ENCODE data around the gene ANGPT4. TPM values are rescaled to one million over a fixed set of nuclear protein-coding genes. Genes with fewer than 3 reads are reported as not detected.
"Not testable (repeated sequence)": the region's sequence is repeated elsewhere in the genome, so short reads cannot be mapped to it uniquely, and the experiment has no call there.

Gene ANGPT4
- polyA plus RNA-seq, 1 donor: 0.04 TPM

GRCh38 chr20:906001-906520 is 10.1 kb downstream of the ANGPT4 start:
- DNase-seq (ENCODE audit: low read depth): no peak

GRCh38 chr20:905396-905961 is 10.7 kb downstream of the ANGPT4 start:
- DNase-seq (ENCODE audit: low read depth): no peak

- DNase-seq (ENCODE audit: low read depth): no peak
Observed at GRCh38 chr20:904039-904545, 12.0 kb downstream of the ANGPT4 start.

- DNase-seq (ENCODE audit: low read depth): not testable (repeated sequence)
Observed at GRCh38 chr20:897436-897835, 18.7 kb downstream of the ANGPT4 start.

- no peak for DNase-seq (ENCODE audit: low read depth)
Observed at GRCh38 chr20:896501-897025, 19.6 kb downstream of the ANGPT4 start.

GRCh38 chr20:892371-892770 is 23.8 kb downstream of the ANGPT4 start:
- DNase-seq (ENCODE audit: low read depth): not testable (repeated sequence)

GRCh38 chr20:891706-892080 is 24.4 kb downstream of the ANGPT4 start:
- no peak for DNase-seq (ENCODE audit: low read depth)

DNA sequence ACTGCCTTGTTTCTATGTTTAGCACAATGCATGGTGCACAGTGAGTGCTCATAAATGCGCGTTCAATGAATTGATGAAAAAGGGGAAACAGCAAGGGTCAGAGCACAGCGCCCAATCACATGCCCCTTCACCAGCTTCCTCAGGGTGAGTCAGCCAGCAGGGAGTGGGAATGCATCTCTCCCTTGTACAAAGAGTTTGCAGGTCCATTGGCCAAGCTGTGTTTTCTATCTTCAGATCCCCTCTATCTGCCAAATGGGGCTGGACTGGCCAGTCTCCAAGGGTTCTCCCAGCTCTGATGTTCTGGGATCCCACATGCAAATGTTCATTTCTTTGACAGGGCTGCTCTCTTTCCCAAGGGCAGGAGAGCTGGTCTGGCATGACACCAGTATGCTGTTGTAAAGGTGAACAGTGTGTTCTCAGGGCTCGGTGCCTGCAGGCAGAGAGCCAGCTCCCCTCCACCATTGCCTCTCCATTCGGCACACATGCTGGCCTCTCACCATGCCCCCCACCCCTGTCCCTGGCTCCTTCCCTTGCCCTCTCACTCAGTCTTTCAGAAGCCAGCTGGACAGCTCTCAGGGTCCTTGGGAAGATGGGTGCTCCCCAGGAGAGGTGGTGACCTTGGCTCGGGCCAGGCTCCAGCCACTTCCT is 25.0 kb downstream of the ANGPT4 start:
- no peak for DNase-seq (ENCODE audit: low read depth)

DNA sequence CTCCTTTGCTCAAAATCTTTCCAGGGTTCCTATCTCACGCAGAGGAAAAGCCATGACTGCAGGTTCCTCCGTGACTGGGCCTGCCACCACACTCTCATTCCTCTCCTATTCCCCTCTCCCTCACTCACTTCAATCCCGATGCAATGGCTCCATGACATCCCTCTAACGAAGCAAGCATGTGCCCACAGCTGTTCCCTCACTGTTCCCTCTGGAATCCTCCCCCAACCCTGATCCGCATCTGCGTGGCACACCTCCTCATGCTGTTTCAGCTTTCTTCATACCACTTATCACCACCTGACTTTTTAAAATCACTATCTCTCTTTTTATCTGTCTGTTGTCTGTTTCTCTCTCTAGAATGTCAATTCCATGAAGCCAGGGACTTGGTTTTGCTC is 25.5 kb downstream of the ANGPT4 start:
- no peak for DNase-seq (ENCODE audit: low read depth)

GRCh38 chr20:889932-890463 is 26.1 kb downstream of the ANGPT4 start:
- DNase-seq (ENCODE audit: low read depth): no peak

GRCh38 chr20:889106-889505 is 27.0 kb downstream of the ANGPT4 start:
- DNase-seq (ENCODE audit: low read depth): no peak

DNA sequence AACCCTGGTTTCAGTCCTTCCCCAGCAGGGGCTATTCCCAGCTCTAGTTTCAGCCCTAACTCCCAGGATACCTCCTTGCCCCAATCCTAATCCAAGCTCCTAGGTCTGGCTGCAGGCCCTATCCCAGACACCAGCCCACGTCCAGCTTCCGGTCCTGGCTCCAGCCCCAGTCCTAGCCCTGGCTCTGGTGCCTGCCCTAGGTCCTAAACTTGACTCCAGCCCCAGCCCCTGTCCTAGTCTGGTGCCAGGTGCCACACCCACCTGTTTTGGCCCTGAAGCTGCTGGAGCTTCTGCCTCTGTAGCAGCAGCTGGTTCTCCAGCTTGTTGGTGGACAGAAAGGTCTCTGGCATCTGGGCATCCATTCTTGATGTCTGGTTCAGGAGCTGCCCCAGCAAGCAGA is 28.1 kb downstream of the ANGPT4 start:
- DNase-seq (ENCODE audit: low read depth): no peak

- DNase-seq (ENCODE audit: low read depth): no peak
Observed at GRCh38 chr20:887137-887536, 29.0 kb downstream of the ANGPT4 start.

GRCh38 chr20:884983-885952 is 30.9 kb downstream of the ANGPT4 start:
- DNase-seq (ENCODE audit: low read depth): no peak

DNA sequence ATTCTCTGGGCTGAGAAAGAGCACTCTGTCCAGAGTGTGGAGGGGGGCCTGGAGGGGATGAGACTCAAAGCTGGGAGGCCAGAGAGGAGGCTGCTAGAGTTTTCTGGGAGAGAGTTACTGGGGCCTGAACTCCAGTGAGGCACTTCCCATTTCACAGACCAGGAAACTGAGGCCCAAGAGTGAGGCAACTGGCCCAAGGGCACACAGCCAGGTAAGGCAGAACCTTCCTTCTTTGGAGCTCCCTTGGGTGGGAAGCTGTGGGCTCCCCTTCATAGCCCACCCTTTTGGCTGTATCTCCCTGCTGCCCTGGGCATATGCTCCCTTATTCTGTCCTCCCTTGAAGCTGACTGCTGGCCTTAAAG is 34.4 kb downstream of the ANGPT4 start:
- no peak for DNase-seq (ENCODE audit: low read depth)

DNA sequence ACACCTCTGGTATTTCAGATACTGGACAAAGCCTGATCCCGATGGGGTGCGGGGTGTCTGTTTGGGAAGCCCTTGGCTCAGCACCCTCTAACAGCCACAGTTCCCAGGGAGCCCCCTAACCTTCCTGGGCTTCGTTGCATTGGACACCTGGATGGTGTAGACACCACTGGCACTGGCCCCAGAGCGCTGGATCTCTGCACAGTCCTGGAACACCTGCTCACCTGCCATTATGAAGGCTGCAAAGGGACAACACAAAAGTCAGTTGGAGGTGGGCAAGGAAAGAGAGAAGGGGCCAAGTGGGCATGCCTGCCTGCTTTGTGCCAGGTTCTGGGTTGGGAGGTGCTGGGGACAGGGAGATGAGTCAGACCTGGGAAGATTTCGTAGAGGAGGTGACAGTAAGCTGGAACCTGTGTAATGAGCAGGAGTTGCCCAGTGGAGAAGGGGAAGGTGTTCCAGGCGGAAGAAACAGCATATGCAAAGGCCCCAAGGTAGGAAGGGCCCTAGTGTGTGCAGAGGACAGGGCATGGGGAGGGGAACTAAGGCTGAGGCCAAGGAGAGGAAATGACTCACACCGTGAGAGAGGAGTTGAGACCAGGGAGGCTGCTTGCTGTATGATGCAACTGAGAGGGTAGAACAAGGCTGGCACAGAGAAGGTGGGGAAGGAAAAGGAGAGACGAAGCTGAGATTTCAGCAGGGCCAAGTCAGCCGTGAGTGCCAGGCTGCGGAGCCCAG is 34.9 kb downstream of the ANGPT4 start:
- DNase-seq (ENCODE audit: low read depth): no peak

DNA sequence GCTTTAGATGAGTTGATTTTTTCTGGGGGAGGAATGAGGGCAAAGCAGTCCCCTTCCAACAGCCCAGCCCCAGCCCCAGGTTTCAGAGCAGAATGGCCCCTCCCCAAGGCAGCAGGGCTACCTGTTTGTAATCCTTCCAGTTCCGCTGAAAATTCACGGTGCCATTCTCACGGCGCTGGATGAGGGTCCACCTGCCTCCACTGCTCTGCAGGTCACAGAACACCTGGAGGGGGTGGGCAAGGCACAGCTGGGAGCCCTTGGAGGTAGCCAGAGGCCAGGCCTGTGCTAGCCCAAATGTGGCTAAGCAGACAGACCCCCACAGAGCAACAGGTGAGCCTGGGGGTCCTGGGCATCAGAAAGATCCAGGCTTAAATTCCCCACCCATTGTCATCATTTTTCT is 36.5 kb downstream of the ANGPT4 start:
- DNase-seq (ENCODE audit: low read depth): no peak

DNA sequence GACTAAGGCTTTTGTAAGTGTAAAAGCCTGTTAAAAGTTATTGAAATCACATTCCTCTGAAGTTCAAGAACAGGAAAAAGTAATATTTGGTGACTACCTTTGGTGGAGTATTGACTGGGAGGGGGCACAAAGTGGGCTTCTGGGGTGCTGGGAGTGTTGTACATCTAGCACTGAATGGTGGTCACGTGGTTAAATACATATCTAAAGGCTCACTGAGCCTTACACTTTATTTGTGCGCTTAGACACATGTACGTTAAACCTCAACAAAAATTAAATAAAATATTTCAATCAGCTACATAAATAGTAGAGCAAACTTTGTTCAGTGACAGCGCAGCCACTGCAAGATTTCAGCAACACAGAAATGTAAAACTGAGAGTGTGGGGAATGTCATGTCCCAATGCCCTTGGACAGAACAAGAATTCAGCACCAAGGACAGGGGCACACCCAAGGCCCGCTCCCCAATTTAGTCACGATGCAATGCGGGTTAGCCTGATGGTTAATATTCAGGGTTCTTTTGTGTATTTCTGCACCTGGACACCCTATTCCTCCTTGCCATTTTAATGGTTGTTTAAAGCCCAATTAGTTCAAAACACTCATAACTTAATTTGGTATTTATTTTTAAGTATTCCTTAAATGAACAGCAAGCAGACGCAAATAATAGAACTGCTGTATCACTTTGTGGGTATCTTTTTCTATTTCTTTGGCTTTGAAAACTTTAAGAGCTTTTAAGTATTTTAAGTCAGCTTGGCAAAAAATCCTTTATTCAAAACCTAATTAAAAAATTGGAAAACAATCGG is 37.4 kb downstream of the ANGPT4 start:
- DNase-seq (ENCODE audit: low read depth): peak; percentile 9

GRCh38 chr20:877814-878213 is 38.3 kb downstream of the ANGPT4 start:
- no peak for DNase-seq (ENCODE audit: low read depth)

- DNase-seq (ENCODE audit: low read depth): no peak
Observed at GRCh38 chr20:875115-875514, 41.0 kb downstream of the ANGPT4 start.
